Mucosa of stomach (tissue), 1 donor: ENCODE measurements around the gene BMPR1B.

Source experiments
- H3K27me3 ChIP-seq: one replicate; pipeline ENCODE4 v1.7.0; 2013; ENCODE audit warnings: mild to moderate bottlenecking, low read length; ENCODE audit not compliant: control insufficient read depth, insufficient read depth
- H3K36me3 ChIP-seq: one replicate; pipeline ENCODE4 v1.7.0; 2013; ENCODE audit warnings: low read length; ENCODE audit not compliant: control insufficient read depth, insufficient read depth
- H3K4me1 ChIP-seq: one replicate; pipeline ENCODE4 v1.7.0; 2013; ENCODE audit warnings: mild to moderate bottlenecking, low read length; ENCODE audit not compliant: control insufficient read depth, insufficient read depth
- H3K4me3 ChIP-seq: one replicate; pipeline ENCODE4 v1.7.0; 2013; ENCODE audit warnings: low read length
- H3K9ac ChIP-seq: one replicate; pipeline ENCODE4 v1.7.0; 2013; ENCODE audit warnings: mild to moderate bottlenecking, low read length, moderate library complexity
- H3K9me3 ChIP-seq: one replicate; pipeline ENCODE4 v1.7.0; 2013; ENCODE audit warnings: mild to moderate bottlenecking, low read length, moderate library complexity; ENCODE audit not compliant: control insufficient read depth
- donor health status: Pancreatic carcinoma.

BMPR1B gene

GRCh38 chr4:94739741-94740140 is 18.0 kb upstream of the BMPR1B start:
- Histone ChIP-seq H3K9me3 (no peaks in the 10 kb centered on the region), H3K4me1 (no peaks in the 10 kb centered on the region), H3K4me3 (no peak overlapping the region)

GRCh38 chr4:94741304-94741703 is 16.5 kb upstream of the BMPR1B start:
- H3K4me1 ChIP-seq = no peaks in the 10 kb centered on the region
- no peaks in the 10 kb centered on the region for H3K9me3 ChIP-seq
- H3K9ac ChIP-seq = no peak overlapping the region

More at GRCh38 chr4:94739741-94740140, 18.0 kb upstream of the BMPR1B start:
- H3K27me3 ChIP-seq = peaks cover 7% of the 10 kb centered on the region
- H3K9ac ChIP-seq = no peak overlapping the region
- no peaks in the 10 kb centered on the region for H3K36me3 ChIP-seq

GRCh38 chr4:94743838-94744237 is 13.9 kb upstream of the BMPR1B start:
- no peak overlapping the region for H3K9ac ChIP-seq
- no peaks in the 10 kb centered on the region for H3K36me3 ChIP-seq
- H3K27me3 ChIP-seq = peaks cover 7% of the 10 kb centered on the region
- no peaks in the 10 kb centered on the region for H3K4me1 ChIP-seq
- no peaks in the 10 kb centered on the region for H3K9me3 ChIP-seq
- H3K4me3 ChIP-seq = no peak overlapping the region

More at GRCh38 chr4:94741304-94741703, 16.5 kb upstream of the BMPR1B start:
- H3K36me3 ChIP-seq = no peaks in the 10 kb centered on the region
- H3K27me3 ChIP-seq = peaks cover 7% of the 10 kb centered on the region
- H3K4me3 ChIP-seq = no peak overlapping the region

DNA sequence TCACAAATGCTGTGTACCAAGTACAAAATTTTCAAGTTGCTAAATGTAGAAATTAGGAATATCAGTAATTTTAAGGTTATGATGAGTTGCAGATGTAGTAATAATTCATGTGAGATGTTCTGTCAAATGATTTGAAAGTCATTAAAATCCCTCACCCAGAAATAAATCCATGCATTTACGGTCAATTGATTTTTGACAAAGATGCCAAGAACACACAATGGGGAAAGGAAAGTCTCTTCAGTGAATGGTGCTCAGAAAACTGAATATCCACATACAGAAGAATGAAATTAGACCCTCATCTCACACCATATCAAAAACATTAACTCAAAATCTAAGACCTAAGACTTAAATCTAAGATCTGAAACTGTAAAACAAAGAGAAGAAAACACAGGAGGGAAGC is 12.9 kb upstream of the BMPR1B start:
- H3K27me3 ChIP-seq = peaks cover 7% of the 10 kb centered on the region
- H3K9ac ChIP-seq = no peak overlapping the region
- H3K4me3 ChIP-seq = no peak overlapping the region
- no peaks in the 10 kb centered on the region for H3K36me3 ChIP-seq
- H3K4me1 ChIP-seq = no peaks in the 10 kb centered on the region
- no peaks in the 10 kb centered on the region for H3K9me3 ChIP-seq

DNA sequence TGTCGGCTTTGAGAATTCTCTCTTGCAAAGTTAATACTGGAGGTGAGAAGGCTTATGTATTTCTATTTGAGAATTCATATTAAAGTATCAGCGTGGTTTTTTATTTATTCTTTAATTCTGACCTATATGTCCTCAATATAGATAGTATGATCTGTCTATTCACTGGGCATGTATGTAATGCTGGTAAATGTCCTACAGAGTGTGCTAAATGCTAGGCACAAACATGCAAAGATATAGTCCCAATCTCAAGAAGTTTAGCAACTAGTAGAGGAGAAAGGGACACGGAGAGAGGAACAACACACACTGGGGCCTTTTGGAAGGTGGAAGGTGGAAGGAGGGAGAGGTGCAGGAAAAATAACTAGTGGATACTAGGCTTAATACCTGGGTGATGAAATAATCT is 11.0 kb upstream of the BMPR1B start:
- no peaks in the 10 kb centered on the region for H3K27me3 ChIP-seq
- H3K9me3 ChIP-seq = no peaks in the 10 kb centered on the region
- no peaks in the 10 kb centered on the region for H3K36me3 ChIP-seq
- H3K4me1 ChIP-seq = no peaks in the 10 kb centered on the region
- H3K4me3 ChIP-seq = no peak overlapping the region
- H3K9ac ChIP-seq = no peak overlapping the region

GRCh38 chr4:94758141-94758699 is 465 bp downstream of the BMPR1B start:
- Histone ChIP-seq H3K27me3 (peaks cover 53% of the 10 kb centered on the region), H3K4me1 (peaks cover 5% of the 10 kb centered on the region), H3K36me3 (no peaks in the 10 kb centered on the region), H3K9ac (no peak overlapping the region), H3K4me3 (no peak overlapping the region), H3K9me3 (no peaks in the 10 kb centered on the region)

- Histone ChIP-seq H3K27me3 (peaks cover 49% of the 10 kb centered on the region), H3K9me3 (no peaks in the 10 kb centered on the region), H3K4me3 (no peak overlapping the region), H3K36me3 (no peaks in the 10 kb centered on the region), H3K9ac (no peak overlapping the region), H3K4me1 (peaks cover 5% of the 10 kb centered on the region)
Measured at GRCh38 chr4:94758700-94759399, 1.1 kb downstream of the BMPR1B start.

- no peaks in the 10 kb centered on the region for H3K36me3 ChIP-seq
- peaks cover 5% of the 10 kb centered on the region for H3K4me1 ChIP-seq
- no peaks in the 10 kb centered on the region for H3K9me3 ChIP-seq
- no peak overlapping the region for H3K4me3 ChIP-seq
- H3K9ac ChIP-seq = no peak overlapping the region
- H3K27me3 ChIP-seq = peaks cover 43% of the 10 kb centered on the region
Measured at GRCh38 chr4:94759767-94760211, 2.0 kb downstream of the BMPR1B start.

GRCh38 chr4:94762326-94762725 is 4.6 kb downstream of the BMPR1B start:
- H3K9ac ChIP-seq = no peak overlapping the region
- peaks cover 5% of the 10 kb centered on the region for H3K4me1 ChIP-seq
- no peaks in the 10 kb centered on the region for H3K36me3 ChIP-seq
- peaks cover 20% of the 10 kb centered on the region for H3K27me3 ChIP-seq
- H3K9me3 ChIP-seq = no peaks in the 10 kb centered on the region
- no peak overlapping the region for H3K4me3 ChIP-seq

DNA sequence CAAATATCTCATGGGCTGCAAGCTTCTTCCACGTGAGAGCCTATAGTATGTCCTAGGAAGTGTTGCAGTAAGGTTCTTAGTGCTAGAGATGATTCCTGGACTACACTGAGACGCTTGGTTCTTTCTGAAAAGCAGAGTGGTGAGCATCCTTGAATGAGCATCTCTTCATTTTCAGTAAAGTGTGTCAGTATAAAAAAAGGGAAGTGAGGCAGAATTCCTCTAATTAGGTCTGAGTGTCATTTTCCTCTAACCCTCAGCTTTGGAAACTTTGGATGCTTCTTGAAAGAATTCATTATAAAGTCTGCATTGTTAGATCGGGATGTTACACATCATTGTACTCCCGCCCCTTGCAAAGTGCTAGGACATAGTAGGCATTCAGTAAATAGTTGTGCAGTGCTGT is 5.2 kb downstream of the BMPR1B start:
- no peak overlapping the region for H3K9ac ChIP-seq
- H3K36me3 ChIP-seq = no peaks in the 10 kb centered on the region
- H3K9me3 ChIP-seq = no peaks in the 10 kb centered on the region
- H3K27me3 ChIP-seq = peaks cover 17% of the 10 kb centered on the region
- no peak overlapping the region for H3K4me3 ChIP-seq
- peaks cover 5% of the 10 kb centered on the region for H3K4me1 ChIP-seq

DNA sequence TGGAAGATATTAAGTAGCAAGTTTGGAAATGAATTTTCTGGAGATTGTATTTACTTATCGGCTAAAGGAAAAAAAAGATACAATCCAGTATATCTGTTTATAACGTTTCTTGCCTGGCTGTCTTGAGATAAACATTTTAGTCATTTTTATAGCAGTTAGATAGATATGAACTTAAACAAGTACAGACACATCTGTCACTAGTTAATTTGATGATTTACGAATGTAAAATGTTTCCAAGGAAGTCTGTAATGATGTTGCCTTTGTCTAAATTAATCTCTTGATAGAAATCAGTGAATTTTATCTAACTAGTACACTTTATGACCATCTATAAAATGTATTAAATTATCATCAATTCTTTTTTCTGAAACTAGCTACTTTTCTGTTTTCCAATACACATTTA is 5.7 kb downstream of the BMPR1B start:
- H3K27me3 ChIP-seq = peaks cover 14% of the 10 kb centered on the region
- no peaks in the 10 kb centered on the region for H3K9me3 ChIP-seq
- H3K9ac ChIP-seq = no peak overlapping the region
- no peaks in the 10 kb centered on the region for H3K36me3 ChIP-seq
- peaks cover 5% of the 10 kb centered on the region for H3K4me1 ChIP-seq
- no peak overlapping the region for H3K4me3 ChIP-seq

DNA sequence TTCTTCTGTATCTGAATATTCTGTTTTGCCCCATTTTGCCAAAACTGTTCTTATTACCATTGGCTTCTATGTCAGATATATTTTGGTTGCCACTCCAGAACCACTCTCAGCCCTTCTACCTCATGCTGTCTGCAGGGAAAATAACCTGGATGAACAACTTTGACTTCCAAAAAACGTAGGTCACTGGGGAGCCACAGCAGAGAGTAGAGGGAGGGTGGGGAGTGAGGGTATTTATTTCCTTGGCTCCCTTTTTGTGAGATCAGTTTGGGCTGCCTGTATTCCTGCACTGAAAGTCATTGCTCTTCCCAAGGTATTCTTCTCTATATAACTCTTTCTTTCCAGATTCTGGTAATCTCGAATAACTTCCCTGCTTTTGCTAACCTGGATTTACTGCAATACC is 6.3 kb downstream of the BMPR1B start:
- no peak overlapping the region for H3K4me3 ChIP-seq
- peaks cover under 1% of the 10 kb centered on the region for H3K4me1 ChIP-seq
- H3K36me3 ChIP-seq = no peaks in the 10 kb centered on the region
- H3K9me3 ChIP-seq = no peaks in the 10 kb centered on the region
- H3K9ac ChIP-seq = no peak overlapping the region
- H3K27me3 ChIP-seq = peaks cover 8% of the 10 kb centered on the region
